ENCODE data around the gene AKT3. TPM values are rescaled to one million over a fixed set of nuclear protein-coding genes. Genes with fewer than 3 reads are reported as not detected.
"Not testable (repeated sequence)": the region's sequence is repeated elsewhere in the genome, so short reads cannot be mapped to it uniquely, and the experiment has no call there.

The AKT3 gene
- total RNA-seq, 2 experiments from 2014 or later, result 33.3 to 34.7 TPM

DNA sequence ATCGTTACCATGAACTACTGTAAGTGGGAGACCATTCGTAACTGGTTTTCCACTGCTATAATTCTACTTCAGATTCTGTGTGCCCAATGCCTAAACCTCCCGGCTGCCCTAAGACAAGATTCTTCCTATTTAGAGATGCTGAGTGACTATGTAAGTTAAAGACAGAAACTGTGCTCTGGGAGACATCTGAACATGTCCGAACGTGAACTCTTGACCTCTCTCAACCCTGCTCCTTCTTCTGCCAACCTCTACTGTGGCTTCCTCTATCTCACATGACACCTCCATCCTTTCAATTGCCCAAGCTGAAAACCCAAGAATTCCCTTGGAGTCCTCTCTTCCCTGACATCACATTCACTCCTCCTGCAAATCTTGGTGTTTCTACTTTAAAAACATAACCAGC is 182.9 kb downstream of the AKT3 start:
- Mint-ChIP-seq H3K4me3 (no peak overlapping the region), H3K27ac (no peak overlapping the region), H3K36me3 (peaks cover 29% of the 10 kb centered on the region), H3K27me3 (no peaks in the 10 kb centered on the region), H3K4me1 (ENCODE audit: low read depth) (peaks cover 7% of the 10 kb centered on the region), H3K9me3 (peaks cover 3% of the 10 kb centered on the region)
- ChIA-PET POLR2A (no interaction called here), CTCF (no interaction called here)
- DNase-seq, result no peak
- intact Hi-C loops (cut with micrococcal nuclease), result no loop called here

DNA sequence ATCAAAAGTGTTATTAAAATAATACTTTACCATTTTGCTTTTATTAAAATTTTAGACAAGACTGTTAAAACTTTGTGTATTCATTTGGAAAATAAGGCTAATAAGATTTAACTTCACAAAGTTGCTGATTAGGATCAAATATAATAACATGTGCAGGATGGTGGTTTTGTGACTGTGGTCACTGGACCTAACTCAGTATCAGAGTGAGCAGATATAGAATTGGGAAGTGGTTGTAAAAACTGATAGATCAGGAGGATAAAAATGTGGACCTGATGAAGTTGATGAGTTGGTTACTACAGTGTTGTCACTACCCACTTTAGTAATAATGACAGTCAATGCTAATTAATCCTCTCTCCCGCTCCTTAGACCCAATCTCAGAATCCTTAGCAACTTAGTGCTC is 186.4 kb downstream of the AKT3 start:
- ChIA-PET CTCF (interaction anchor here (0.7 kb wide), 1 partner anchor 404 kb away, joined by 4 read pairs; no protein-coding TSS in a partner anchor), POLR2A (no interaction called here)
- DNase-seq, result no peak
- H3K27me3 Mint-ChIP-seq, result no peaks in the 10 kb centered on the region
- H3K9me3 Mint-ChIP-seq, result peaks cover 6% of the 10 kb centered on the region
- peaks cover 36% of the 10 kb centered on the region for H3K36me3 Mint-ChIP-seq
- H3K4me1 Mint-ChIP-seq (ENCODE audit: low read depth), result peaks cover 7% of the 10 kb centered on the region
- H3K27ac Mint-ChIP-seq, result no peak overlapping the region
- H3K4me3 Mint-ChIP-seq, result no peak overlapping the region
- intact Hi-C loops (cut with micrococcal nuclease), result no loop called here

- peaks cover 40% of the 10 kb centered on the region for H3K36me3 Mint-ChIP-seq
- DNase-seq; H3K27me3 Mint-ChIP-seq; CTCF ChIA-PET; H3K4me1 Mint-ChIP-seq (ENCODE audit: low read depth); intact Hi-C loops (cut with micrococcal nuclease); H3K27ac Mint-ChIP-seq; POLR2A ChIA-PET; H3K9me3 Mint-ChIP-seq; H3K4me3 Mint-ChIP-seq: not testable (repeated sequence)
These were observed 187.9 kb downstream of the AKT3 start for GRCh38 chr1:243662169-243662568.

DNA sequence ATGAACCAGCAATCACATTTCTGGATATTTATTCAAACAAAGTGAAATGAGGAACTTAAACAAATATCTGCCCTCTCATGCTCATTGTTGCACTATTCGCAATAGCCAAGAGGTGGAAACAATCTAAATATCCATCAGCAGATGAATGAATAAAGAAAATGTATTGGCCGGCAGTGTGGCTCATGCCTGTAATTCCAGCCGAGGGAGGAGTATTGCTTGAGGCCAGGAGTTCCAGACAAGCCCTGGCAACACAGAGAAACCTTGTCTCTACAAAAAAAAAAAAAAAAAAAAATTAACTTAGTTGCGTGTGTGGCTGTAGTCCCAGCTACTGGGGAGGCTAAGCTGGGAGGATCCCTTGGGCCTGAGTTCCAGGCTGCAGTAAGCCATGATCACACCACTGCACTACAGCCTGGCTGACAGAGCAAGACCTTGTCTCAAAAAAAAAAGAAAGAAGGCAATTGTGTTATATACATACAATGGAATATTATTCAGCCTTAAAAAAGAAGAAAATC is 191.4 kb downstream of the AKT3 start:
- H3K27ac Mint-ChIP-seq, result no peak overlapping the region
- no peaks in the 10 kb centered on the region for H3K4me1 Mint-ChIP-seq (ENCODE audit: low read depth)
- ChIA-PET CTCF (no interaction called here), POLR2A (no interaction called here)
- DNase-seq, result no peak
- no peaks in the 10 kb centered on the region for H3K27me3 Mint-ChIP-seq
- no peak overlapping the region for H3K4me3 Mint-ChIP-seq
- H3K36me3 Mint-ChIP-seq, result peaks cover 36% of the 10 kb centered on the region
- peaks cover 6% of the 10 kb centered on the region for H3K9me3 Mint-ChIP-seq
- intact Hi-C loops (cut with micrococcal nuclease), result no loop called here

- DNase-seq, result no peak
- ChIA-PET POLR2A (no interaction called here), CTCF (no interaction called here)
- H3K27ac Mint-ChIP-seq, result no peak overlapping the region
- H3K9me3 Mint-ChIP-seq, result peaks cover 2% of the 10 kb centered on the region
- no peaks in the 10 kb centered on the region for H3K4me1 Mint-ChIP-seq (ENCODE audit: low read depth)
- no peak overlapping the region for H3K4me3 Mint-ChIP-seq
- H3K27me3 Mint-ChIP-seq, result no peaks in the 10 kb centered on the region
- H3K36me3 Mint-ChIP-seq, result peaks cover 33% of the 10 kb centered on the region
- intact Hi-C loops (cut with micrococcal nuclease), result no loop called here
These were observed 192.2 kb downstream of the AKT3 start for GRCh38 chr1:243657793-243658192.

- DNase-seq; CTCF ChIA-PET; H3K27me3 Mint-ChIP-seq; H3K4me1 Mint-ChIP-seq (ENCODE audit: low read depth); H3K27ac Mint-ChIP-seq; H3K4me3 Mint-ChIP-seq; intact Hi-C loops (cut with micrococcal nuclease); POLR2A ChIA-PET: not testable (repeated sequence)
- Mint-ChIP-seq H3K9me3 (peaks cover 18% of the 10 kb centered on the region), H3K36me3 (peaks cover 45% of the 10 kb centered on the region)
These were observed 200.5 kb downstream of the AKT3 start for GRCh38 chr1:243649530-243649929.

DNA sequence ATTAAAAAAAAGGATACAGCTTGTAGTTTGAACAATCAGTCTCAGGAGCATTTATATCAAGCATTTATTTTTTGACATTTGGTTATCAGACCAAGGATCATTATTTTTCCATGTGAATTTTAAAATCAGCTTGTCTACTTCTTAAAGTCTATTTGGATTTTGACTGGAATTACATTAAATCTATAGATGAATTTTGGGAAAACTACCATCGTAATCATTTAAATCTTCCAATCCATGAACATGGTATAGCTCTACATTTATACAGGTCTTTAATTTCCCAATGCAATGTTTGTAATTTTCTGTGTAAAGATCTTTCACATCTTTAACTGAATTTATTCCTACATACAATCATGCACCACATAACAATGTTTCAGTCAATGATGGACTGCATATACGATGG is 203.2 kb downstream of the AKT3 start:
- Mint-ChIP-seq H3K9me3 (peaks cover 18% of the 10 kb centered on the region), H3K27me3 (no peaks in the 10 kb centered on the region), H3K36me3 (peaks cover 40% of the 10 kb centered on the region), H3K27ac (no peak overlapping the region), H3K4me1 (ENCODE audit: low read depth) (no peaks in the 10 kb centered on the region), H3K4me3 (no peak overlapping the region)
- ChIA-PET CTCF (no interaction called here), POLR2A (no interaction called here)
- intact Hi-C loops (cut with micrococcal nuclease), result no loop called here
- no peak for DNase-seq

GRCh38 chr1:243645281-243645680 is 204.8 kb downstream of the AKT3 start:
- H3K27ac Mint-ChIP-seq, result no peak overlapping the region
- H3K9me3 Mint-ChIP-seq, result peaks cover 11% of the 10 kb centered on the region
- CTCF ChIA-PET, result no interaction called here
- intact Hi-C loops (cut with micrococcal nuclease), result no loop called here
- no peak overlapping the region for H3K4me3 Mint-ChIP-seq
- DNase-seq, result no peak
- H3K36me3 Mint-ChIP-seq, result peaks cover 32% of the 10 kb centered on the region
- H3K27me3 Mint-ChIP-seq, result no peaks in the 10 kb centered on the region
- H3K4me1 Mint-ChIP-seq (ENCODE audit: low read depth), result no peaks in the 10 kb centered on the region
- POLR2A ChIA-PET, result no interaction called here

DNA sequence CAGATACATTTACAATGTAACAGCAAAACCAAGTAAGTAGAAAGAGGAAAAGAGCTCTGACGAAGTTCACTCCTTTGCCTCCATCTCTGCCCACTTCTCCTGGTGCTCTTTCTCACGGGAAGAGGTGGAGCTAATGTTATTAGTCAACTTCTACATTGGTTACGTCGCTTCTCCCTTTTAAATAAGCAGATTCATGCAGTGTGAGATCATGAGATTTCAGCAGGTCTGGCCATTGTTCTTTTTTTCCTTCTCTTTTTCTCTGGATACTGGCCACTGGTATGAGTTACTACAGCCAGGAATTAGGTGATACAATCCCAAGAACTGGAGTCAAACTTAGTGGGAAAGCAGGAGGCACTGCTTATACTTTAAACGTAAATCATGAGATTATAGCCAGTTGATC is 207.1 kb downstream of the AKT3 start:
- peaks cover 9% of the 10 kb centered on the region for H3K9me3 Mint-ChIP-seq
- POLR2A ChIA-PET, result no interaction called here

DNA sequence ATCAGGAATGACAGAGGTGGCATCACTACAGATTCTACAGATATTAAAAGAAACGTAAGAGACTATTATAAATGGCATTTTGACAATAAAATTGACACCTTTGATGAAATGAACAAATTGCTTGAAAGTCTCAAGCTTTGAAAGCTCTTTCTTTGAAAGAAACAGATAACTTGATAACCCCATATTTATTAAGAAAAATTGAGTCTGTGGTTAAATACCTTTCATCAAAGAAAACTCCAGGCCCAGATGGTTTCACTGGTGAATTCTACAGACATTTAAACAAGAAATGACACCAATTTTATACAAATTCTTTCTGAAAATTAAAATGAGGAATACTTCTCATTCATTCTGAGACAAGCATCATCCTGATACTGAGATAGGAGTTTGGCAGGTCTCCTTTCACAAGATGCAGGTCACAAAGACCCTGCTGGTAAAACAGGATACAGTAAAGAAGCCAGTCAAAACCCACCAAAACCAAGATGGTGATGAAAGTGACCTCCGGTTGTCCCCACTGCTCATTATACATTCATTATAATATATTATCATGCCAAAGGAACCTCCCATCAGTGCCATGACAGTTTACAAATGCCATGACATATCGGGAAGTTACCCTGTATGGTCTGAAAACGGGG is 210.9 kb downstream of the AKT3 start:
- ChIA-PET POLR2A (no interaction called here), CTCF (no interaction called here)
- H3K9me3 Mint-ChIP-seq, result peaks cover 9% of the 10 kb centered on the region
- H3K27me3 Mint-ChIP-seq, result no peaks in the 10 kb centered on the region
- intact Hi-C loops (cut with micrococcal nuclease), result no loop called here
- peaks cover 5% of the 10 kb centered on the region for H3K4me1 Mint-ChIP-seq (ENCODE audit: low read depth)
- H3K4me3 Mint-ChIP-seq, result no peak overlapping the region
- H3K36me3 Mint-ChIP-seq, result peaks cover 29% of the 10 kb centered on the region
- H3K27ac Mint-ChIP-seq, result no peak overlapping the region
- DNase-seq, result no peak

More for the DNA sequence above, 207.1 kb downstream of the AKT3 start:
- intact Hi-C loops (cut with micrococcal nuclease), result no loop called here
- H3K4me1 Mint-ChIP-seq (ENCODE audit: low read depth), result peaks cover 5% of the 10 kb centered on the region
- no peak overlapping the region for H3K4me3 Mint-ChIP-seq
- no peak for DNase-seq
- no peak overlapping the region for H3K27ac Mint-ChIP-seq
- no peaks in the 10 kb centered on the region for H3K27me3 Mint-ChIP-seq
- H3K36me3 Mint-ChIP-seq, result peaks cover 32% of the 10 kb centered on the region
- CTCF ChIA-PET, result no interaction called here

GRCh38 chr1:243638186-243638585 is 211.9 kb downstream of the AKT3 start:
- Mint-ChIP-seq H3K27ac (no peak overlapping the region), H3K9me3 (peaks cover 9% of the 10 kb centered on the region), H3K27me3 (no peaks in the 10 kb centered on the region), H3K36me3 (peaks cover 33% of the 10 kb centered on the region), H3K4me3 (no peak overlapping the region), H3K4me1 (ENCODE audit: low read depth) (peaks cover 5% of the 10 kb centered on the region)
- intact Hi-C loops (cut with micrococcal nuclease), result no loop called here
- ChIA-PET POLR2A (no interaction called here), CTCF (no interaction called here)
- DNase-seq, result no peak

GRCh38 chr1:243628476-243628907 is 221.6 kb downstream of the AKT3 start:
- no peak for DNase-seq
- Mint-ChIP-seq H3K36me3 (peaks cover 68% of the 10 kb centered on the region), H3K4me3 (no peak overlapping the region), H3K27ac (no peak overlapping the region), H3K27me3 (no peaks in the 10 kb centered on the region), H3K9me3 (peaks cover 15% of the 10 kb centered on the region), H3K4me1 (ENCODE audit: low read depth) (peaks cover 4% of the 10 kb centered on the region)
- intact Hi-C loops (cut with micrococcal nuclease), result no loop called here
- ChIA-PET CTCF (no interaction called here), POLR2A (no interaction called here)

- Mint-ChIP-seq H3K36me3 (peaks cover 68% of the 10 kb centered on the region), H3K4me3 (no peak overlapping the region), H3K9me3 (peaks cover 26% of the 10 kb centered on the region), H3K27me3 (no peaks in the 10 kb centered on the region), H3K4me1 (ENCODE audit: low read depth) (peaks cover 22% of the 10 kb centered on the region), H3K27ac (no peak overlapping the region)
- intact Hi-C loops (cut with micrococcal nuclease), result no loop called here
- no peak for DNase-seq
- POLR2A ChIA-PET, result no interaction called here
- CTCF ChIA-PET, result no interaction called here
These were observed 226.2 kb downstream of the AKT3 start for GRCh38 chr1:243623841-243624240.
